GM19467 (cell line): ENCODE results near the gene CHD2.

Experiments
- ATAC-seq: cut with Tn5 transposase; IDR thresholded peaks from one replicate; pipeline ENCODE4 v1.9.1; 2021; ENCODE audit warnings: mild to moderate bottlenecking, moderate library complexity; ENCODE audit not compliant: unreplicated experiment

Gene CHD2

DNA sequence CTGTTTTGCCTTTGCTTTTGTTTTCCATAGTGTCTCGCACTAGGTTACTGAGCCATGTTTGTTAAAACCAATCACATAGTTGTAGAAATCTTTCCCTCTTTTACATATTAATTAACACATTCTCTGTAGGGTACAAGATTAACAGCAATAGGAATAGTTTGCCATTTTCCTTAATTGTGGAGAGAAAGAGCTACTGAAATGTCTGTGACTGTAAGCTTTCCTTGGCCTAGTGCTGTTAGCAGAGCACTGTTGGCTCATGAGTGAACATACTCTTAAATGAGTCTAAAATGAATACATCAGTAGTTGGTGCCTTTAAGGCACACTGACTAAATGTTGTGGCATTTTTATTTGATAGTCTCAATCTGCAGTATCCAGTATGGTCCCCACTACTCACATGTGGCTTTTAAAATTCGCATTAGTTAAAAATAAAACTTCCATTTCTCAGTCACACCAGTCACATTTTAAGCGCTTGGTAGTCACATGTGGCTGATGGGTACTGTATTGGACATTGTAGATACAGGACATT, 28.2 kb downstream of the CHD2 start:
- no peak for ATAC-seq

DNA sequence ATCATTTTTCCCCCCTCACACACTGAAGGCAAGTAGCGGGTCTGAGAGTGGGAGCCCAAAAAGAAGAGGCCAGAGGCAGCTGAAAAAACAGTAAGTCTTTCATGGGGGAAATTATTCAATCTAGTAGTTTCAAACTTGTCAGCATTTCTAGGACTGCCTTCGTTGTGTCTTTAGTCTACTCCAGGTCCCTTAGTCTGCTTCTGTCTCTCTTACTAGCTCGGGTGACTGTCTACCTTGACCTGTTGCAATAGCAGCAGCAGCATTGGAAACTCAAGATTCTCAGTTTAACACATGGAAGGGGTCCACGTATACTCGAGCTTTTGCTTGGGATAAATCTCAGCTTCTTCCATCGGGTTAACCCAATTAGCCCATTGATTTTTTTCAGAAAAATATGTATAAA, 28.9 kb downstream of the CHD2 start:
- no peak for ATAC-seq

DNA sequence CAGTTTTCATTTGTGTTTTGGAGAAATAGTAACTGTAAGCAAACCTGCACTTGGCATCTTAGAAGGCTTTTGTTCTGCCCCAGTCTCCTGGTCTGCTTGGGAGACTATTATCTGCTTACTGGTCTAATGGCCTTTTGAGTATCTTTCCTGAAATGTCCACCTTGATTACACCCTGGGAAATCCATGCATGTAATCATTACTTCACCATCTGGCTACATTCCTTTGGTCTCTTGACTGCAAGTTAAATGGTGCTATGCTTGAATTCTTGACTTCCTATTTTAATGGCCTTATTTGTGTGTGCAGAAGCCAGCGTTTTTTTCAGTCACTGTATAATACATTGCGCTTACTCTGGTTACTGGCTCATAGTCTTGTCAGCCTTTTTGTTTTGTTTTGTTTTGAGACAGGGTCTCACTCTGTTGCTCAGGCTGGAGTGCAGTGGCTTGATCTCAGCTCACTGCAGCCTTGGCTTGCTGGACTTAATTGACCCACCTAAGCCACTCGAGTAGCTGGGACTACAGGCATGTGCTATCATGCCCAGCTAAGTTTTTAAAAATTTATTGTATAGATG, 30.0 kb downstream of the CHD2 start:
- no peak for ATAC-seq

GRCh38 chr15:92930776-92931175, 30.7 kb downstream of the CHD2 start:
- ATAC-seq = no peak

DNA sequence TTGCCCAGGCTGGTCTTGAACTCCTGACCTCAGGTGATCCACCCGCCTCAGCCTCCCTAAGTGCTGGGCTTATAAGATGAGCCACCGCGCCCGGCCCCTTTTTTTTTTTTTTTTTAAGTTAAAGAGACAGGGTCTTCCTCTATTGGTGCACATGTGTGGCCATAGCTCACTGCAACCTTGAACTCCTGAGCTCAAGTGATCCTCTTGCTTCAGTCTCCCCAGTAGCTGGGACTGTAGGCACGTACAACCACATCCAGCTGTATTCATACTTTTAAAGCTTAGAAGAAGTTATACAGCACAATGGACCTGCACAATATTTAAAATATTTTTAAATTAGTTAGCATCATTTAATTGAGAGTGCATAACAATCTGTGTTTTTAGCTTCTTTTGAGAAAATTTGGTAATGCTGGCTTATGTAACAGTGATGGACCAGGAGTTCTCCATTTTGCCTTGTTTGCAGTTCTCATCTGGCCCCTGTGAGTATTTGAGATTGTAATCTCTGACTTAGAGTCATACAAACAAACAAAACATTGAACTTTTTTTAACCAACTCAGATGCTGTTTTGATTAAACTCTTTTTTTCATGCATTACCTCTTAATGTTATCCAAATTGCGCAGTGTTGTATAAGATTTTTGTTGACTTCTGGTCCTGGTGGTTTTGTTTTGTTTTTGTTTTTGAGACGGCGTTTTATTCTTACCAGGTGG, 33.0 kb downstream of the CHD2 start:
- ATAC-seq = no peak

GRCh38 chr15:92933831-92934230, 33.7 kb downstream of the CHD2 start:
- ATAC-seq = no peak

DNA sequence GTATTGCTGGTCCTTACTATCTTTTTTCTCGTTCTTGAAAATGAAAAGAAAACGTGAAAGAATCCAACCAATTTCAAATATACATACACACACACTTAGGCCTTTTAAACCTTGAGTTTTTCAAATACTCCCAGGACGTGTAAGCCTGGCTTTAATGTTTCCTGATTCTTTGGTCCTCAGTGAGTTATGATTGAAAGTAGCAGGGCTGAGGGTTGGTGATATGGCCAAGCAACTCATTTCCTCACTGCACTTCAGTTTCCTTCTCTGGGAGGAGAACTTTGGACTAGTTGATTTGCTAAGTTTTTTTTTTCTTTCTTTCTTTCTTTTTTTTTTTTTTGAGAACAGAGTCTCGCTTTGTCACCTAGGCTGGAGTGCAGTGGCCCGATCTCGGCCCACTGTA, 34.6 kb downstream of the CHD2 start:
- no peak for ATAC-seq

DNA sequence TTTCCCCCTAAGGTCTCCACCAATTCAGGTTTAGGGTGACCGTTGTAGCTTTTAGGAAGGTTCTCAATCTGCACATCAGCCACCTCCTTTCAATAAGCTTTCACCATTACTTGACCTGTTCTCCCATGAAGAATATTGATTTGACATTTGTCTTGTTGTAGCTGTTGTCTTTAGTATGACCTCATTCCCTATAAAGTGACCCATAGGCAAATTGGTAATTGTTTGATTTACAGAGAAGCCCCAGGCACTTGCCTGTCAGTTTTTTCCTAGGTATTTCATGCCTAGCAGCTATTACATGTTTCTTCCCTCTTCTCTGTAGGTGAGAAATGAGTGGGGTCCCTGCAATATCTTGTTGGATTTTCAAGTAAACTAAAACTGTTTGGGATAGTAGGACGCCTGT, 36.0 kb downstream of the CHD2 start:
- no peak for ATAC-seq

- no peak for ATAC-seq
These were observed 36.6 kb downstream of the CHD2 start for GRCh38 chr15:92936693-92937092.

DNA sequence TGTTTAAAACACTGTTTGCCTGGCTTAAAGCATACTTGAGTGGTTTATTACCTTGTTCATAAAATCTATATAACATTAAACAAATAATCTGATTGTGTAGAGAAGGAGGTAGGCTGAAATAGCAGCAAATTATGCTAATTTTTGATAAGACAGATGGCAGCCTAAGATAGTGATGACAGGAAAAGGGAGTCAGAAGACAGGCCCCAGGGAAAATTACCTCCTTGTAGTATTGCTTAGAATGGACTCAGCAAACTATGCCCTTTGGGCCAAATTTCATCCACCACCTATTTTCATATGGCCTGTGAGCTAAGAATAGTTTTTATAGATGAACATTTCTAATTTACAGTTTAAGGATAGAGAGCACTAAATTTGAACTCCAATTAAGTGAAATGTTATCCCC, 37.8 kb downstream of the CHD2 start:
- ATAC-seq = no peak

DNA sequence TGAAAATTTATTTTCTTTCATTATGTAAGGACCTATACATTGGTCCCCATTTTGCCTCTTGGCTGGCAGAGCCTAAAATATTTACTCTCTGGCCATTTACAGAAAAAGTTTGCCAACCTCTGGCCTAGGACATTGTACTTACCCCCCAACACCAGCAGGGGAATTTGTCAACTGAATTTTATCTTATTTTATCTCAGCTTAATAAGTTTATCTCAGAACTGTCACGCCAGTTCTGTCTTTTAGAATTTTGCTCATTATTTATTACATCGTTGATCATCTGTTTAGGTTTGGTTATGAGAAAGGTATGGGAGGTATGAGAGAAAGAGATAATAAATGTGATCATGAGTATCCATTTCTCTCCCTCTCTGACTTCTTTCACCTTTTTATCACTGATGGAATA, 38.3 kb downstream of the CHD2 start:
- no peak for ATAC-seq

- ATAC-seq = no peak
These were observed 41.5 kb downstream of the CHD2 start for GRCh38 chr15:92941668-92942067.

- no peak for ATAC-seq
These were observed 42.6 kb downstream of the CHD2 start for GRCh38 chr15:92942706-92943105.

GRCh38 chr15:92943581-92943980, 43.5 kb downstream of the CHD2 start:
- ATAC-seq = no peak

DNA sequence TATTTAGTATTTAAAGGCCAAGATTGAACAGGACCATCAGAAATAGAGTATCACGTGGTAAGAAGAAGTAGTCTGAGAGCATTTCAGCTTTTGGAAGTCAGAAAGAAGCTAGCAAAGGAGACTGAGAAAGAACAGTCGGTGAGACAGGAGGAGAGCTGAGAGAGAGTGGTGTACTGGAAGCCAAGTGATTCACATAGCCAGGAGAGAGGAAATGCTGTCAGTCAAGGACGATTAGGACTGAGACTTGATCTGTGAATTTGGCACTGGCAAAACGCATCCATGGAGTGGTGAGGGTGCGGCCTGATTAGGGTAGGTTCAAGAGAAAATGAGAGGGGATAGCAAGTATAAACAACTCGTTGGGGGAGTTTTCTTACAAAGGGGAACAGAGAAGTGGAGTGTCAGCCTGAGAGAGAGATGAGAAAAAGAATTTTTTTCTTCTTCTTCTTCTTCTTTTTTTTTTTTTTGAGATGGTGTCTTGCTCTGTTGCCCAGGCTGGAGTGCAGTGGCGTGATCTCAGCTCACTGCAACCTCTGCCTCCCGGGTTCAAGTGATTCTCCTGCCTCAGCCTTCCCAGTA, 44.9 kb downstream of the CHD2 start:
- no peak for ATAC-seq

DNA sequence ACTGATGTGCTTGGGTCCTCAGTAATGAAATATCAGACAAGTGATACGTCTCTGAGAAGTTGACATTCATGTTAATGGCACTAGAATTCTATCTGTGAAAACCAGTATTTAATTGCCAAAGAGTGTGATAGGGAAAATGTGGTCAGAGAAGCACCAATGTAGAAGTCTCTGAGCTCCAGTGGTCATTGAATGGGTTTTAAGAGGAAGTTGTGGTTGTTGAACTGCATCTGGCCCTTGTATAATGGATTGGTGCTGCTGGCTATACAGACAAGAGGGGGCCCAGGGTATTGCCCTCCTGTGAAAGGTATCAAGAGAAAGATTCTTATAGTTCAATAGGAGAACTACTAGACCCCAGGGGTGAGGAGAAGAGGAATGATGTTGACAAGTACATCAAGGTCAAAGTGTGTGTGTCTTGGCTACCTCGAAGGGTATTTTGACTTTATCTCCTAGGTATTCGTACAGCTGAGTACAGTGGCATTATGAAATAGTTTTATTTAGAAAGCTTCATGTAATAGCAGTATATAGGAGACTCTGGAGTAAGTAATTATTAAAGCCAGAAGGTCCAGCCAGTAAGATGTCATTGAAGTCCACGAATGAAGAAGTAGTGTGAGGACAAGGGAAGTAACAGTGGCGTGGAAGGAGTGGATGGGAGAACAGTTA, 47.1 kb downstream of the CHD2 start:
- ATAC-seq = no peak

DNA sequence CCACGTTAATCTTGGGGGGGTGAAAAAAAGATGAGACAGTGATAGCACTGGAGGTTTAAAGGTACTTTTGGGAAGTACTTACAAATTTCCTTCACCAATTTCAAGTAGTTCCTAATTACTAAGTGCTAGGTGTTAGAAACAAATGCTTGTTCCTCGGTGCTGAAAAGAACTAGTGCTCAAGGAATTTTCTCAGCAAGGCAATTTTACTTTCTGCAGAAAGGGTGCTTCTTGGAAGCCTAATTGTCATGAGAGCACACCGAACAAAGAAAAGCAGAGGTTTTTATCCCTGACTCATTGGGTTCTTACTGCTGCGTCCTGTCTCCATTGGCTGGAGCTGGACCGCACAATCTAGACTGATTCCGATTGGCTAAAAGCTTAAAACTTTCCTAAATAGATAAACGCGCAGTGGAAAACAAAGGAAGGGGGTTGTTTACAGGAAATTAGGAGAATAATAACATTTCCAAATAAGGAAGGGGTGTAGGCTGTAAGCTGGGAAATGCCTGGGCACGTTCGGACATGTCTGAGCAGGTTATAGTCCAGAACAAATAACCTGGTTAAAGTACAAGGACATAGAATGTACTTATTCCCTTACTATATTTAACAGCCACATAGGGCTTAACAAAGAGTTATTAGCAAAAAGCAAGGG, 49.6 kb downstream of the CHD2 start:
- no peak for ATAC-seq

DNA sequence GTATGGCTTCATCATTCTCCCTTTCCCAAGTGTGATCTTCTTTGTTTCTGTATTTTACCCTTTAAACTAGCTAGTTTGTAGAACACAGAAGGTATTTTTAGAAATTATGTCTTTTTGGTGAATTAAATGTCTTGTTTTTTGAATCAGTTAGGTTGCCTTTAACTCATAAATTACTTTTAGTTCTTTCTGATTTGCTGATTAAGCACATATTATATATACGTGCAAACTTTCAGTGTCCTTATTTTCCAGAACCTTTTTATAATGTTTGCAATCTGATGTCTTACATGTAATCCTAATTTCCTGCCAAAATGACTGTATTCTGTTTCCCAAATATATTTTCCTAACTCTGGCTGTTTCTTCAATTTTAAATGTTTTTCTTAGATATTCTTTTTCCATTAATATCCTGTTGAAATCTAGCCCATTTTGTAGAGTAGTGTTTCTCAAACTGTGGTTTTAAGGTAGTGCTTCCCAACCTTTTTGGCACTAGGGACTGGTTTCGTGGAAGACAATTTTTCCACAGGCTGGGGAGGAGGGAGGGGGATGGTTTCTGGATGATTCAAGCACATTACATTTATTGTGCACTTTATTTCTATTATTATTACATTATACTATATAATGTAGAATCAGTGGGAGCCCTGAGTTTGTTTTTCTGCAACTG, 51.8 kb downstream of the CHD2 start:
- no peak for ATAC-seq

GRCh38 chr15:92952458-92952850, 52.3 kb downstream of the CHD2 start:
- no peak for ATAC-seq

- no peak for ATAC-seq
These were observed 53.4 kb downstream of the CHD2 start for GRCh38 chr15:92953566-92953965.

GRCh38 chr15:92954002-92954401, 53.9 kb downstream of the CHD2 start:
- no peak for ATAC-seq
